Upper lobe of left lung (tissue), 6 donors: ENCODE results near the gene NF2. TPM values are rescaled to one million over a fixed set of nuclear protein-coding genes. Genes with fewer than 3 reads are reported as not detected.

ENCODE experiments used
- ATAC-seq, 2 donors: fragments of 200-7000 bp; cut with Tn5 transposase; one replicate each; pipeline ENCODE4 v1.9.1; 2022; ENCODE audit warnings: mild to moderate bottlenecking in 2 of 2, moderate library complexity in 2 of 2; ENCODE audit not compliant: low FRiP score in 2 of 2
- DNase-seq, 2 donors: peaks; one replicate each; pipeline ENCODE4 v3.0.0-alpha.2; 2019 to 2020
- H3K27ac ChIP-seq, 4 donors: fragments of 200-600 bp; sonication (generic); one replicate each; pipeline ENCODE4 v1.5.1; 2016 to 2019
- H3K27me3 ChIP-seq, 4 donors: fragments of 200-600 bp; sonication (generic); one replicate each; pipeline ENCODE4 v1.5.1; 2017 to 2019
- H3K36me3 ChIP-seq, 4 donors: fragments of 200-600 bp; sonication (generic); one replicate each; pipeline ENCODE4 v1.5.1; 2016 to 2019
- H3K4me1 ChIP-seq, 4 donors: fragments of 200-600 bp; sonication (generic); one replicate each; pipeline ENCODE4 v1.5.1; 2018 to 2019
- H3K4me3 ChIP-seq, 4 donors: fragments of 200-600 bp; sonication (generic); one replicate each; pipeline ENCODE4 v1.5.1; 2017 to 2019; ENCODE audit warnings: mild to moderate bottlenecking in 2 of 4, moderate library complexity in 1 of 4
- H3K9me3 ChIP-seq, 4 donors: fragments of 200-600 bp; sonication (generic); one replicate each; pipeline ENCODE4 v1.5.1; 2018 to 2019
- EP300 ChIP-seq, 4 donors: sonication (generic); formaldehyde crosslinking; IDR thresholded peaks; one replicate each; pipeline ENCODE4 v1.5.1; 2017; ENCODE audit warnings: antibody characterized with exemption in 4 of 4, control low read depth in 2 of 4
- POLR2A ChIP-seq, 4 donors: fragments of 450-650 bp; IDR thresholded peaks; one replicate each; pipeline ENCODE4 v1.5.1; 2016 to 2017; ENCODE audit warnings: antibody characterized with exemption in 4 of 4, mild to moderate bottlenecking in 2 of 4
- POLR2AphosphoS5 ChIP-seq, 2 donors: sonication (generic); formaldehyde crosslinking; IDR thresholded peaks; one replicate each; pipeline ENCODE4 v1.5.1; 2017; ENCODE audit warnings: antibody characterized with exemption in 2 of 2
- WGBS, 2 donors: methylation state at CpG; one replicate each; pipeline ENCODE4 v1.1.5; 2017 to 2018; 5-methylcytosine and 5-hydroxymethylcytosine counted together
- total RNA-seq, 6 donors: library from RNA; depleted of rRNA in 4 of 6; stranded (reverse); fragments of >200 nt in 4 of 6; gene quantifications; one replicate each; pipeline versions ENCODE4 v1.1.0 to v1.2.1, GENCODE V29; 2016 to 2021
- TF ChIP-seq, protein P1 (sequence below), 6 experiments: fragments of 450-650 bp in 4 of 6; fragments of 200-600 bp in 2 of 6; sonication (generic) in 2 of 6; IDR thresholded peaks; one replicate each; pipeline ENCODE4 v1.5.1; 2016 to 2019; ENCODE audit warnings: antibody characterized with exemption in 6 of 6
- donor health status: DM: no; HTN: no; CAD: no; lungs with moderate emphysema.
- donor health status: DM: no; HTN: yes; CAD: no; lungs with severe emphysema.

NF2 gene
- total RNA-seq, 6 donors from 2014 or later: 31.2 to 43.8 (median 41.3) TPM

DNA sequence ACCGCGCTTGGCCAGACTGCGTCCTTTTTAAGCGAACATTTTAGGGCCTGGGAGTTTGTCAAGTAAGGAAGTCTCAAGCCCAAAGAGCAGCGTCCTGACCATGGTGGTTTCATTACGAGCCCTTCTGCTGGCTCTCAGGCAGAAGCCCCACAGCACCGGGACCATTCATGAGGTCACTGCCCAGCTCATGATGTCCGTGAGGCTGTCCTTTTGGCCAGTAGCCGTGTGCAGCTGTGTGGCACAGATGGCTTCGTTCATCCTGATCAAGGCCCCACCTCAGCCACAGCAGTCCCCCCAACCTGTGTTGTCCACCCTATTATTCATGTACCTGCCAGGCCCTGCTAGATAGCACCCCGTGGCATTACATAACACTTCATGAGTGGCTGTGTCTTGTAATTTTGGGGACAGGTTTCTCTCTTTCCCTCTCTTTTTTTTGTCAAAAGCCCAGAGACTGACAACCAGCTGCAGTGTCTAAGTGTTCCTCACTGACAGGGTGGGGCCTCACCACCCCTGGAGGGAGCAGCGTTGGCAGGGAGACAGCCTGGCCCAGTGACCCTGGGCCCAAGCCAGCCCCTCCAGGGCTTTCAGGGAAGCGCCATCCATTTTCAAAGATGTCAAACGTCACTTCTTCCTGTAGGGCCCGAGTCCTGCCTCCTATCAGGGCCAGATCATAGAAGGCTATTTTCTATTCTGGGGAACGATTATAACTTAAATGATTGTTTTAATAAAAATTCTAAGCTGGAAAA, 94.6 kb downstream of the NF2 start:
- H3K4me3 ChIP-seq: no peak overlapping the region
- peaks cover 12 to 22% (median 17%) of the 10 kb centered on the region in 4 donors for H3K4me1 ChIP-seq
- no peaks in the 10 kb centered on the region for H3K9me3 ChIP-seq
- 82 to 85% methylated on average over 16 of the region's 16 CpGs for WGBS, 2 donors
- H3K27me3 ChIP-seq: no peaks in the 10 kb centered on the region
- DNase-seq (no peak), ATAC-seq (no peak)
- no peak overlapping the region for H3K27ac ChIP-seq
- TF ChIP-seq EP300 (IDR thresholded peaks at IDR 0.05) (no peak), POLR2A (IDR thresholded peaks at IDR 0.05) (no peak)
- TF ChIP-seq, protein P1, sequence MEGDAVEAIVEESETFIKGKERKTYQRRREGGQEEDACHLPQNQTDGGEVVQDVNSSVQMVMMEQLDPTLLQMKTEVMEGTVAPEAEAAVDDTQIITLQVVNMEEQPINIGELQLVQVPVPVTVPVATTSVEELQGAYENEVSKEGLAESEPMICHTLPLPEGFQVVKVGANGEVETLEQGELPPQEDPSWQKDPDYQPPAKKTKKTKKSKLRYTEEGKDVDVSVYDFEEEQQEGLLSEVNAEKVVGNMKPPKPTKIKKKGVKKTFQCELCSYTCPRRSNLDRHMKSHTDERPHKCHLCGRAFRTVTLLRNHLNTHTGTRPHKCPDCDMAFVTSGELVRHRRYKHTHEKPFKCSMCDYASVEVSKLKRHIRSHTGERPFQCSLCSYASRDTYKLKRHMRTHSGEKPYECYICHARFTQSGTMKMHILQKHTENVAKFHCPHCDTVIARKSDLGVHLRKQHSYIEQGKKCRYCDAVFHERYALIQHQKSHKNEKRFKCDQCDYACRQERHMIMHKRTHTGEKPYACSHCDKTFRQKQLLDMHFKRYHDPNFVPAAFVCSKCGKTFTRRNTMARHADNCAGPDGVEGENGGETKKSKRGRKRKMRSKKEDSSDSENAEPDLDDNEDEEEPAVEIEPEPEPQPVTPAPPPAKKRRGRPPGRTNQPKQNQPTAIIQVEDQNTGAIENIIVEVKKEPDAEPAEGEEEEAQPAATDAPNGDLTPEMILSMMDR (IDR thresholded peaks at IDR 0.05): no peak
- peaks cover 0 to 39% (median 22%) of the 10 kb centered on the region in 4 donors for H3K36me3 ChIP-seq

DNA sequence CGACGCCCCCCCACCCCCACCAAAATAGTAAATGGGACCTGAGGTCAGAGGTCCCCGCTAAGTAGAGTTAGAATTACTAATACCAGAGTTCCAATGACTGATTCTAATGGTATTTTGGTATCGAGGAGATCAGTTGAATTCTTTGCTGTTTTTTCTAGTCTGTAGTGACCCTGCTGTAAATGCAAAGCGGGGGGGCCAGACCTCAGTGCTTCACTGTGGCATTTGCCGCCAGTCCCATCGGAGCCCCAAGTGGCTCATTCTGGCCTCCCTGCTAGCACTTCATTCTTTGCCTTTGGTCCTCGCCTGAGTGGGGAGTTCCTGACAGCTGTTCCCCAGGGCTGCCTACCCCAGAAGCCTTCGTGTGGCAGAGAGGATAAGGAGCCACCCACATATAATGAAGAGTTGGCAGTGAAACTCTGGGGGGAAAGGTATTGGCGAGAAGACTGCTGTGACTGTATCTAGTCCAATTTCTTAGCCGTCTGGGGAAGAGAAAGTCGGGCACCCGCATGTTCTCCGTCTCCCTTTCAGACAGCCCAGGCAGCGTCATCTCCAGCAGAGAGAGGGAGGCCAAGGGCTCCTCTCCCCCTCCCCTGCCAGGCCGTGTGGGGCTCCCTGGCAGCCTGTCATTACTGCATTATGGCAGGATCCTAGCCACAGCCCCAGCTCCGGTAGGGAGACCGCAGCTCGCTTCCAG, 96.9 kb downstream of the NF2 start:
- WGBS, 2 donors: 66 to 74% methylated on average over 12 to 16 of the region's 19 CpGs
- no peak overlapping the region for H3K27ac ChIP-seq

GRCh38 chr22:29700900-29701154, 97.4 kb downstream of the NF2 start:
- Histone ChIP-seq H3K36me3 (peaks cover 0 to 13% (median 8%) of the 10 kb centered on the region in 4 donors), H3K27me3 (no peaks in the 10 kb centered on the region), H3K9me3 (no peaks in the 10 kb centered on the region), H3K4me3 (no peak overlapping the region), H3K4me1 (peaks cover 17 to 42% (median 21%) of the 10 kb centered on the region in 4 donors), H3K27ac (no peak overlapping the region)
- ATAC-seq (no peak), DNase-seq (no peak)
- TF ChIP-seq POLR2AphosphoS5 (IDR thresholded peaks at IDR 0.05) (no peak), EP300 (IDR thresholded peaks at IDR 0.05) (no peak), POLR2A (IDR thresholded peaks at IDR 0.05) (no peak)
- TF ChIP-seq, protein P1 (IDR thresholded peaks at IDR 0.05): no peak
- 56% methylated on average over 8 of the region's 9 CpGs; no CpG with 5 or more reads in 1 of the 2 donors for WGBS, 2 donors

More for the DNA sequence above, 96.9 kb downstream of the NF2 start:
- ATAC-seq: no peak
- peaks cover 17 to 42% (median 21%) of the 10 kb centered on the region in 4 donors for H3K4me1 ChIP-seq
- no peaks in the 10 kb centered on the region for H3K9me3 ChIP-seq
- no peak for DNase-seq
- no peak overlapping the region for H3K4me3 ChIP-seq
- H3K27me3 ChIP-seq: no peaks in the 10 kb centered on the region
- no peak for TF ChIP-seq EP300 (IDR thresholded peaks at IDR 0.05)
- TF ChIP-seq, protein P1 (IDR thresholded peaks at IDR 0.05): no peak
- peaks cover 0 to 18% (median 12%) of the 10 kb centered on the region in 4 donors for H3K36me3 ChIP-seq

GRCh38 chr22:29701155-29701999, 97.9 kb downstream of the NF2 start:
- Histone ChIP-seq H3K36me3 (peaks cover 0 to 8% (median 3%) of the 10 kb centered on the region in 4 donors), H3K27ac (no peak overlapping the region), H3K4me3 (no peak overlapping the region), H3K4me1 (peaks cover 17 to 42% (median 21%) of the 10 kb centered on the region in 4 donors), H3K27me3 (no peaks in the 10 kb centered on the region), H3K9me3 (no peaks in the 10 kb centered on the region)
- peak in 1 of 2 donors; percentile 53 for DNase-seq
- 29 to 34% methylated on average over 11 to 12 of the region's 14 CpGs for WGBS, 2 donors
- TF ChIP-seq, protein P1 (IDR thresholded peaks at IDR 0.05): peak in 2 of 6 experiments; percentile 11 to 22
- no peak for TF ChIP-seq EP300 (IDR thresholded peaks at IDR 0.05)
- ATAC-seq: peak in 1 of 2 donors; percentile 28
